ENCODE data around the gene PCNX2. TPM values are rescaled to one million over a fixed set of nuclear protein-coding genes. Genes with fewer than 3 reads are reported as not detected.

PCNX2 gene
- total and polyA plus RNA-seq, 10 of the 15 experiments (the other 5 are each of a cell fraction or from before 2014, with no cell fraction given), result 2.1 to 16.4 (median 8.1) TPM

DNA sequence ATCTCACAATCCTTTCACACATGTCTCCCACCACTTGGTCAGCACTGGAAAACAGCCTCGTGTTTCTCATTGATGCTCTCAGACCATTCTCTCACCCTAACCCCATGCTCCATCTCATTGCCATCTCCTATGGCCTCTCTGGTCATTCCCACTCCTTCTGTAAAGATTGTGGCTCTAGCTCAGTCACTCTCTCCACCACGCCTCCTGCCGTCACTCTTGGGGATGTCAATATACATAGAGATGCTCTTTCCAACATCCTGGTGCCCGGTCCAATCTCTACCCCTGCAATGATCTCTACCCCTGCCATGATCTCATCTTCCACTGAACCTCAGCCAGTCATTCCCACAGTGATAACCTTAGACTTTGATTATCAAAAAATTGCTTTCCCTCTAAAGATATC lies 255.0 kb downstream of the PCNX2 start (continued):
- TF ChIP-seq BHLHE40 (IDR thresholded peaks at IDR 0.05; ENCODE audit: borderline replicate concordance in 1 of 2, low read depth in 2 of 2, low read length in 1 of 2), result no peak
- TF ChIP-seq ZNF622 (IDR thresholded peaks at IDR 0.05), result no peak
- TF ChIP-seq EP300 (IDR thresholded peaks at IDR 0.05; ENCODE audit: borderline replicate concordance in 1 of 2, control insufficient read depth in 1 of 2, low read depth in 2 of 2, low read length in 2 of 2), result no peak
- no peak for TF ChIP-seq ZSCAN29 (IDR thresholded peaks at IDR 0.05)
- TF ChIP-seq BCL11A (IDR thresholded peaks at IDR 0.05; ENCODE audit: low read depth, low read length), result no peak
- TF ChIP-seq, protein P1, sequence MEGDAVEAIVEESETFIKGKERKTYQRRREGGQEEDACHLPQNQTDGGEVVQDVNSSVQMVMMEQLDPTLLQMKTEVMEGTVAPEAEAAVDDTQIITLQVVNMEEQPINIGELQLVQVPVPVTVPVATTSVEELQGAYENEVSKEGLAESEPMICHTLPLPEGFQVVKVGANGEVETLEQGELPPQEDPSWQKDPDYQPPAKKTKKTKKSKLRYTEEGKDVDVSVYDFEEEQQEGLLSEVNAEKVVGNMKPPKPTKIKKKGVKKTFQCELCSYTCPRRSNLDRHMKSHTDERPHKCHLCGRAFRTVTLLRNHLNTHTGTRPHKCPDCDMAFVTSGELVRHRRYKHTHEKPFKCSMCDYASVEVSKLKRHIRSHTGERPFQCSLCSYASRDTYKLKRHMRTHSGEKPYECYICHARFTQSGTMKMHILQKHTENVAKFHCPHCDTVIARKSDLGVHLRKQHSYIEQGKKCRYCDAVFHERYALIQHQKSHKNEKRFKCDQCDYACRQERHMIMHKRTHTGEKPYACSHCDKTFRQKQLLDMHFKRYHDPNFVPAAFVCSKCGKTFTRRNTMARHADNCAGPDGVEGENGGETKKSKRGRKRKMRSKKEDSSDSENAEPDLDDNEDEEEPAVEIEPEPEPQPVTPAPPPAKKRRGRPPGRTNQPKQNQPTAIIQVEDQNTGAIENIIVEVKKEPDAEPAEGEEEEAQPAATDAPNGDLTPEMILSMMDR (IDR thresholded peaks at IDR 0.05 in 2 of 3, conservative IDR thresholded peaks at IDR 0.05 in 1 of 3; ENCODE audit: control insufficient read depth in 2 of 3, extremely low read depth in 1 of 3, insufficient read depth in 1 of 3, low read depth in 3 of 3, low read length in 3 of 3), result no peak
- TF ChIP-seq, protein P2, sequence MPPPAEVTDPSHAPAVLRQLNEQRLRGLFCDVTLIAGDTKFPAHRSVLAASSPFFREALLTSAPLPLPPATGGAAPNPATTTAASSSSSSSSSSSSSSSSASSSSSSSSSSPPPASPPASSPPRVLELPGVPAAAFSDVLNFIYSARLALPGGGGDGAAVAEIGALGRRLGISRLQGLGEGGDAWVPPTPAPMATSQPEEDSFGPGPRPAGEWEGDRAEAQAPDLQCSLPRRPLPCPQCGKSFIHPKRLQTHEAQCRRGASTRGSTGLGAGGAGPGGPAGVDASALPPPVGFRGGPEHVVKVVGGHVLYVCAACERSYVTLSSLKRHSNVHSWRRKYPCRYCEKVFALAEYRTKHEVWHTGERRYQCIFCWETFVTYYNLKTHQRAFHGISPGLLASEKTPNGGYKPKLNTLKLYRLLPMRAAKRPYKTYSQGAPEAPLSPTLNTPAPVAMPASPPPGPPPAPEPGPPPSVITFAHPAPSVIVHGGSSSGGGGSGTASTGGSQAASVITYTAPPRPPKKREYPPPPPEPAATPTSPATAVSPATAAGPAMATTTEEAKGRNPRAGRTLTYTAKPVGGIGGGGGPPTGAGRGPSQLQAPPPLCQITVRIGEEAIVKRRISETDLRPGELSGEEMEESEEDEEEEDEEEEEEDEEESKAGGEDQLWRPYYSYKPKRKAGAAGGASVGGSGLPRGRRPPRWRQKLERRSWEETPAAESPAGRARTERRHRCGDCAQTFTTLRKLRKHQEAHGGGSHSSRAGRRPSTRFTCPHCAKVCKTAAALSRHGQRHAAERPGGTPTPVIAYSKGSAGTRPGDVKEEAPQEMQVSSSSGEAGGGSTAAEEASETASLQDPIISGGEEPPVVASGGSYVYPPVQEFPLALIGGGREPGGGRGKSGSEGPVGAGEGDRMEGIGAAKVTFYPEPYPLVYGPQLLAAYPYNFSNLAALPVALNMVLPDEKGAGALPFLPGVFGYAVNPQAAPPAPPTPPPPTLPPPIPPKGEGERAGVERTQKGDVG (CRISPR knock-in tag; IDR thresholded peaks at IDR 0.05), result no peak

DNA sequence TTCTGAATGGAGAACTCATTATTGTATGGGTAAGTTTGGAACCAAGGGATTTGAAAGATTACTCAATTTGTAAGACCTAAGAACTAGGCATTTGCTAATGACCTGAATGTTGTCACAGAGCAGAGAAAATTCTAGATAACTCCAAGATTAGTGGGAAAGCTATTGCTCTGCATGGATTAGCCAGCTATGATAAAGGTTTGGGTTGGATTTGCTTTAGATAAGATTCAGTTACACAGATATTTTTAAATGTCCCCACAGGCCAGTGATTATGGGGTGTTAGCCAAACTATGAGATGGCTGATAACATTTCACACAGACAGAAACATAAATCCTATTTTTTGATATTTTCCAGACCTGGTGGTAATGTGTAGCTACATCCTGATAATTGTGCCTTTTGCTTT lies 256.9 kb downstream of the PCNX2 start:
- H3K9ac ChIP-seq (ENCODE audit: control insufficient read depth, insufficient read depth, low read length), result no peak overlapping the region
- no peaks in the 10 kb centered on the region for H3K27me3 ChIP-seq (replicated peaks in 1 of 2; ENCODE audit: control insufficient read depth in 2 of 2, insufficient read depth in 2 of 2, low read length in 1 of 2)
- RAD21 ChIA-PET (ENCODE audit: unreplicated experiment), result no interaction called here
- SMC1A ChIA-PET (ENCODE audit: uncharacterized antibody, unreplicated experiment), result no interaction called here
- no peak overlapping the region for H3K4me3 ChIP-seq
- no peak overlapping the region for H3K27ac ChIP-seq (ENCODE audit: control insufficient read depth, insufficient read depth)
- no peak overlapping the region for H2AFZ ChIP-seq (ENCODE audit: control insufficient read depth, low read depth, low read length)
- H4K20me1 ChIP-seq (ENCODE audit: control insufficient read depth, insufficient read depth), result no peaks in the 10 kb centered on the region
- no TSS peak for BruUV-seq (replicated peaks)
- POLR2A ChIA-PET, result no interaction called here
- FAIRE-seq (no peak), DNase-seq (ENCODE audit: low read depth, low spot score) (no peak), ATAC-seq (no peak)
- CTCF ChIA-PET, result no interaction called here
- H3K36me3 ChIP-seq (ENCODE audit: control insufficient read depth in 2 of 2, insufficient read depth in 2 of 2, low read length in 1 of 2), result no peaks in the 10 kb centered on the region
- in situ Hi-C loops (cut with MboI) (no loop called here), intact Hi-C loops (cut with micrococcal nuclease; ENCODE audit: unreplicated experiment) (no loop called here)
- H3K4me1 ChIP-seq (ENCODE audit: control insufficient read depth, insufficient read depth, low read length), result no peaks in the 10 kb centered on the region; the same call in 1 of the 2 replicates
- no peak overlapping the region for H3K4me2 ChIP-seq (ENCODE audit: control insufficient read depth, insufficient read depth)
- H3K79me2 ChIP-seq (ENCODE audit: control insufficient read depth, insufficient read depth, low read length), result no peaks in the 10 kb centered on the region
- no peaks in the 10 kb centered on the region for H3K9me3 ChIP-seq (replicated peaks; ENCODE audit: control insufficient read depth, insufficient read depth, low read length)
- TF ChIP-seq, protein P3, sequence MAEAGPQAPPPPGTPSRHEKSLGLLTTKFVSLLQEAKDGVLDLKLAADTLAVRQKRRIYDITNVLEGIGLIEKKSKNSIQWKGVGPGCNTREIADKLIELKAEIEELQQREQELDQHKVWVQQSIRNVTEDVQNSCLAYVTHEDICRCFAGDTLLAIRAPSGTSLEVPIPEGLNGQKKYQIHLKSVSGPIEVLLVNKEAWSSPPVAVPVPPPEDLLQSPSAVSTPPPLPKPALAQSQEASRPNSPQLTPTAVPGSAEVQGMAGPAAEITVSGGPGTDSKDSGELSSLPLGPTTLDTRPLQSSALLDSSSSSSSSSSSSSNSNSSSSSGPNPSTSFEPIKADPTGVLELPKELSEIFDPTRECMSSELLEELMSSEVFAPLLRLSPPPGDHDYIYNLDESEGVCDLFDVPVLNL (IDR thresholded peaks at IDR 0.05; ENCODE audit: low read depth, low read length), result no peak
- TF ChIP-seq IKZF1 (conservative IDR thresholded peaks at IDR 0.05), result no peak
- TF ChIP-seq ETV6 (conservative IDR thresholded peaks at IDR 0.05 in 1 of 2, IDR thresholded peaks at IDR 0.05 in 1 of 2; ENCODE audit: borderline replicate concordance in 1 of 2, low read depth in 1 of 2), result no peak
- no peak for TF ChIP-seq BRCA1 (IDR thresholded peaks at IDR 0.05; ENCODE audit: low read depth, low read length)
- TF ChIP-seq, protein P4, sequence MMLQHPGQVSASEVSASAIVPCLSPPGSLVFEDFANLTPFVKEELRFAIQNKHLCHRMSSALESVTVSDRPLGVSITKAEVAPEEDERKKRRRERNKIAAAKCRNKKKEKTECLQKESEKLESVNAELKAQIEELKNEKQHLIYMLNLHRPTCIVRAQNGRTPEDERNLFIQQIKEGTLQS (IDR thresholded peaks at IDR 0.05; ENCODE audit: borderline replicate concordance, extremely low read depth, low read depth, low read length), result no peak
- TF ChIP-seq POLR2AphosphoS2 (IDR thresholded peaks at IDR 0.05; ENCODE audit: low read depth, low read length), result no peak
- TF ChIP-seq NFYA (IDR thresholded peaks at IDR 0.05; ENCODE audit: borderline replicate concordance, low read depth, low read length), result no peak
- TF ChIP-seq, protein P5, sequence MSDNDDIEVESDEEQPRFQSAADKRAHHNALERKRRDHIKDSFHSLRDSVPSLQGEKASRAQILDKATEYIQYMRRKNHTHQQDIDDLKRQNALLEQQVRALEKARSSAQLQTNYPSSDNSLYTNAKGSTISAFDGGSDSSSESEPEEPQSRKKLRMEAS (IDR thresholded peaks at IDR 0.05; ENCODE audit: low read depth, low read length), result no peak

Data from GM12878 (cell line).